T-helper 1 cell treated with Interleukin-12 subunit alpha and Interleukin-12 subunit beta and Interleukin-4 antibody, amounts not matched to agents 30 μg/mL and 1 μg/mL, for 36 hours (primary cell): ENCODE measurements around the gene TOR1AIP2.
A peak's percentile ranks its signal among the peaks of the same experiment; 100 is the strongest.

ENCODE experiments used
- H3K27ac Mint-ChIP-seq: one replicate; pipeline ENCODE4 v1.8.0; 2021; ENCODE audit warnings: mild to moderate bottlenecking, mixed read lengths
- H3K27me3 Mint-ChIP-seq: one replicate; pipeline ENCODE4 v1.8.0; 2021; ENCODE audit warnings: low read depth, mixed read lengths
- H3K36me3 Mint-ChIP-seq: one replicate; pipeline ENCODE4 v1.8.0; 2021; ENCODE audit warnings: low read depth, mixed read lengths
- H3K4me1 Mint-ChIP-seq: one replicate; pipeline ENCODE4 v1.8.0; 2021; ENCODE audit warnings: low read depth, mixed read lengths
- H3K4me3 Mint-ChIP-seq: one replicate; pipeline ENCODE4 v1.8.0; 2021; ENCODE audit warnings: mild to moderate bottlenecking, moderate library complexity, mixed read lengths
- H3K9me3 Mint-ChIP-seq: one replicate; pipeline ENCODE4 v1.8.0; 2021; ENCODE audit warnings: mixed read lengths

Gene TOR1AIP2

GRCh38 chr1:179883040-179883744 lies 5.6 kb upstream of the TOR1AIP2 start:
- H3K9me3 Mint-ChIP-seq, result no peaks in the 10 kb centered on the region

GRCh38 chr1:179882253-179883039 lies 4.8 kb upstream of the TOR1AIP2 start, which contains the start of gene TOR1AIP1:
TSS of gene TOR1AIP1 (plus strand) at chr1:179882285. CDS start at chr1:179882503, 218 bp downstream.
- H3K27ac Mint-ChIP-seq, result peak within 1 kb of the TSS; percentile 99
- H3K4me3 Mint-ChIP-seq, result peak within 1 kb of the TSS; percentile 92
- H3K27me3 Mint-ChIP-seq, result no peaks in the 10 kb centered on the region
- peaks cover 14% of the 10 kb centered on the region for H3K36me3 Mint-ChIP-seq
- H3K9me3 Mint-ChIP-seq, result no peaks in the 10 kb centered on the region
- H3K4me1 Mint-ChIP-seq, result peaks cover 38% of the 10 kb centered on the region

More at GRCh38 chr1:179883040-179883744, 5.6 kb upstream of the TOR1AIP2 start:
- H3K27ac Mint-ChIP-seq, result peak overlapping the region; percentile 99
- H3K27me3 Mint-ChIP-seq, result no peaks in the 10 kb centered on the region
- peak overlapping the region; percentile 92 for H3K4me3 Mint-ChIP-seq
- H3K4me1 Mint-ChIP-seq, result peaks cover 37% of the 10 kb centered on the region
- peaks cover 17% of the 10 kb centered on the region for H3K36me3 Mint-ChIP-seq

GRCh38 chr1:179881642-179882252 lies 4.1 kb upstream of the TOR1AIP2 start:
- peak overlapping the region; percentile 99 for H3K27ac Mint-ChIP-seq
- H3K36me3 Mint-ChIP-seq, result peaks cover 14% of the 10 kb centered on the region
- H3K27me3 Mint-ChIP-seq, result no peaks in the 10 kb centered on the region
- H3K4me3 Mint-ChIP-seq, result peak overlapping the region; percentile 92
- peaks cover 38% of the 10 kb centered on the region for H3K4me1 Mint-ChIP-seq
- H3K9me3 Mint-ChIP-seq, result no peaks in the 10 kb centered on the region

GRCh38 chr1:179879797-179880196 lies 2.2 kb upstream of the TOR1AIP2 start:
- Mint-ChIP-seq H3K4me3 (no peak overlapping the region), H3K4me1 (peaks cover 37% of the 10 kb centered on the region), H3K36me3 (peaks cover 19% of the 10 kb centered on the region), H3K27me3 (no peaks in the 10 kb centered on the region), H3K9me3 (no peaks in the 10 kb centered on the region), H3K27ac (peak overlapping the region; percentile 28)

GRCh38 chr1:179876300-179876715 lies 1.3 kb downstream of the TOR1AIP2 start:
- H3K4me1 Mint-ChIP-seq, result peaks cover 37% of the 10 kb centered on the region
- H3K9me3 Mint-ChIP-seq, result no peaks in the 10 kb centered on the region
- H3K4me3 Mint-ChIP-seq, result peak overlapping the region; percentile 72
- H3K27ac Mint-ChIP-seq, result peak overlapping the region; percentile 46
- no peaks in the 10 kb centered on the region for H3K27me3 Mint-ChIP-seq
- H3K36me3 Mint-ChIP-seq, result peaks cover 19% of the 10 kb centered on the region

GRCh38 chr1:179875596-179876299 lies 1.9 kb downstream of the TOR1AIP2 start:
- Mint-ChIP-seq H3K9me3 (no peaks in the 10 kb centered on the region), H3K36me3 (peaks cover 19% of the 10 kb centered on the region), H3K4me3 (no peak overlapping the region), H3K27me3 (no peaks in the 10 kb centered on the region), H3K27ac (no peak overlapping the region), H3K4me1 (peaks cover 36% of the 10 kb centered on the region)

- Mint-ChIP-seq H3K36me3 (peaks cover 19% of the 10 kb centered on the region), H3K27ac (no peak overlapping the region), H3K9me3 (no peaks in the 10 kb centered on the region), H3K27me3 (no peaks in the 10 kb centered on the region), H3K4me1 (peaks cover 25% of the 10 kb centered on the region), H3K4me3 (no peak overlapping the region)
Measured at GRCh38 chr1:179873438-179873851, 4.2 kb downstream of the TOR1AIP2 start.

- H3K36me3 Mint-ChIP-seq, result peaks cover 20% of the 10 kb centered on the region
- no peak overlapping the region for H3K27ac Mint-ChIP-seq
Measured at GRCh38 chr1:179872558-179872957, 5.0 kb downstream of the TOR1AIP2 start.

GRCh38 chr1:179871940-179872339 lies 5.7 kb downstream of the TOR1AIP2 start:
- peaks cover 18% of the 10 kb centered on the region for H3K4me1 Mint-ChIP-seq
- H3K27ac Mint-ChIP-seq, result no peak overlapping the region
- no peaks in the 10 kb centered on the region for H3K27me3 Mint-ChIP-seq
- no peak overlapping the region for H3K4me3 Mint-ChIP-seq
- H3K9me3 Mint-ChIP-seq, result no peaks in the 10 kb centered on the region
- H3K36me3 Mint-ChIP-seq, result peaks cover 20% of the 10 kb centered on the region

More at GRCh38 chr1:179872558-179872957, 5.0 kb downstream of the TOR1AIP2 start:
- H3K9me3 Mint-ChIP-seq, result no peaks in the 10 kb centered on the region
- H3K4me1 Mint-ChIP-seq, result peaks cover 18% of the 10 kb centered on the region
- no peaks in the 10 kb centered on the region for H3K27me3 Mint-ChIP-seq
- H3K4me3 Mint-ChIP-seq, result no peak overlapping the region

GRCh38 chr1:179870870-179871269 lies 6.7 kb downstream of the TOR1AIP2 start:
- no peak overlapping the region for H3K4me3 Mint-ChIP-seq
- H3K4me1 Mint-ChIP-seq, result peaks cover 14% of the 10 kb centered on the region
- H3K36me3 Mint-ChIP-seq, result peaks cover 16% of the 10 kb centered on the region
- no peak overlapping the region for H3K27ac Mint-ChIP-seq
- no peaks in the 10 kb centered on the region for H3K9me3 Mint-ChIP-seq
- H3K27me3 Mint-ChIP-seq, result no peaks in the 10 kb centered on the region

GRCh38 chr1:179867493-179868330 lies 9.9 kb downstream of the TOR1AIP2 start:
- H3K27me3 Mint-ChIP-seq, result no peaks in the 10 kb centered on the region

GRCh38 chr1:179866616-179867015 lies 11.0 kb downstream of the TOR1AIP2 start:
- no peak overlapping the region for H3K4me3 Mint-ChIP-seq

More at GRCh38 chr1:179867493-179868330, 9.9 kb downstream of the TOR1AIP2 start:
- H3K36me3 Mint-ChIP-seq, result peaks cover 21% of the 10 kb centered on the region
- H3K4me1 Mint-ChIP-seq, result peaks cover 11% of the 10 kb centered on the region
- no peak overlapping the region for H3K4me3 Mint-ChIP-seq
- no peaks in the 10 kb centered on the region for H3K9me3 Mint-ChIP-seq
- H3K27ac Mint-ChIP-seq, result no peak overlapping the region

GRCh38 chr1:179865377-179865776 lies 12.2 kb downstream of the TOR1AIP2 start:
- Mint-ChIP-seq H3K4me3 (no peak overlapping the region), H3K27me3 (no peaks in the 10 kb centered on the region), H3K36me3 (peaks cover 24% of the 10 kb centered on the region), H3K27ac (no peak overlapping the region), H3K9me3 (no peaks in the 10 kb centered on the region), H3K4me1 (peaks cover 6% of the 10 kb centered on the region)

More at GRCh38 chr1:179866616-179867015, 11.0 kb downstream of the TOR1AIP2 start:
- H3K9me3 Mint-ChIP-seq, result no peaks in the 10 kb centered on the region
- no peak overlapping the region for H3K27ac Mint-ChIP-seq
- no peaks in the 10 kb centered on the region for H3K27me3 Mint-ChIP-seq
- peaks cover 21% of the 10 kb centered on the region for H3K36me3 Mint-ChIP-seq
- peaks cover 6% of the 10 kb centered on the region for H3K4me1 Mint-ChIP-seq
